Uterus (tissue), 2 donors: ENCODE results near the gene ARHGAP42.

Source experiments
- POLR2A ChIP-seq, 2 donors: fragments of 450-650 bp; IDR thresholded peaks; one replicate each; pipeline ENCODE4 v1.6.1; 2016; ENCODE audit warnings: antibody characterized with exemption in 2 of 2, mild to moderate bottlenecking in 1 of 2, moderate library complexity in 1 of 2
- TF ChIP-seq, protein P1 (sequence below), 4 experiments: fragments of 200-600 bp in 2 of 4; fragments of 450-650 bp in 2 of 4; sonication (generic) in 2 of 4; IDR thresholded peaks; one replicate each; pipeline ENCODE4 v1.5.1; 2016 to 2019; ENCODE audit warnings: antibody characterized with exemption in 4 of 4, mild to moderate bottlenecking in 2 of 4, moderate library complexity in 1 of 4

DNA sequence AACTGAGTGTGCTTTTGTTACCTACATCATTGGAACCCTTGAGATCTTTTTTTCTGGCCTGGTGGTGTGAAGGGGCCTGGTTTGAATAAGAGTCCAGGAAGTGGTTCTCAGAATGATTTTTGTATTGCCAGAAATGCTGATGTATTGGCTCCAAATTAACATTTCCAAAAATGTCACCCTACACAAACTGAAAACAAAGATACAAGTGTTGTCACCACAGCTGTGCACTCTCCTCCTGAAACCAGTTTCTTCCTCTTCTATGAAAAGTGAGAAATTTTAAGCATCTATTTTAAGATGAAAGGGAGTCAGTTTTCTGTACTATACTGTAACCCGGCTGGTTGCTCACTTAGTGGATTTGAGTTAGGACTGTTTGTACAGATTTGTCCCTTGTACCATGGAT is 223.7 kb downstream of the ARHGAP42 start:
- TF ChIP-seq, protein P1, sequence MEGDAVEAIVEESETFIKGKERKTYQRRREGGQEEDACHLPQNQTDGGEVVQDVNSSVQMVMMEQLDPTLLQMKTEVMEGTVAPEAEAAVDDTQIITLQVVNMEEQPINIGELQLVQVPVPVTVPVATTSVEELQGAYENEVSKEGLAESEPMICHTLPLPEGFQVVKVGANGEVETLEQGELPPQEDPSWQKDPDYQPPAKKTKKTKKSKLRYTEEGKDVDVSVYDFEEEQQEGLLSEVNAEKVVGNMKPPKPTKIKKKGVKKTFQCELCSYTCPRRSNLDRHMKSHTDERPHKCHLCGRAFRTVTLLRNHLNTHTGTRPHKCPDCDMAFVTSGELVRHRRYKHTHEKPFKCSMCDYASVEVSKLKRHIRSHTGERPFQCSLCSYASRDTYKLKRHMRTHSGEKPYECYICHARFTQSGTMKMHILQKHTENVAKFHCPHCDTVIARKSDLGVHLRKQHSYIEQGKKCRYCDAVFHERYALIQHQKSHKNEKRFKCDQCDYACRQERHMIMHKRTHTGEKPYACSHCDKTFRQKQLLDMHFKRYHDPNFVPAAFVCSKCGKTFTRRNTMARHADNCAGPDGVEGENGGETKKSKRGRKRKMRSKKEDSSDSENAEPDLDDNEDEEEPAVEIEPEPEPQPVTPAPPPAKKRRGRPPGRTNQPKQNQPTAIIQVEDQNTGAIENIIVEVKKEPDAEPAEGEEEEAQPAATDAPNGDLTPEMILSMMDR (IDR thresholded peaks at IDR 0.05), result no peak
- no peak for TF ChIP-seq POLR2A (IDR thresholded peaks at IDR 0.05)
